GM21528 (cell line): ENCODE data around the gene STK39.

ENCODE experiments used
- ATAC-seq: cut with Tn5 transposase; IDR thresholded peaks from one replicate; pipeline ENCODE4 v1.9.1; 2021; ENCODE audit warnings: mild to moderate bottlenecking, moderate library complexity; ENCODE audit not compliant: unreplicated experiment, low FRiP score

The STK39 gene

GRCh38 chr2:168059758-168060157 is 187.6 kb downstream of the STK39 start:
- no peak for ATAC-seq

DNA sequence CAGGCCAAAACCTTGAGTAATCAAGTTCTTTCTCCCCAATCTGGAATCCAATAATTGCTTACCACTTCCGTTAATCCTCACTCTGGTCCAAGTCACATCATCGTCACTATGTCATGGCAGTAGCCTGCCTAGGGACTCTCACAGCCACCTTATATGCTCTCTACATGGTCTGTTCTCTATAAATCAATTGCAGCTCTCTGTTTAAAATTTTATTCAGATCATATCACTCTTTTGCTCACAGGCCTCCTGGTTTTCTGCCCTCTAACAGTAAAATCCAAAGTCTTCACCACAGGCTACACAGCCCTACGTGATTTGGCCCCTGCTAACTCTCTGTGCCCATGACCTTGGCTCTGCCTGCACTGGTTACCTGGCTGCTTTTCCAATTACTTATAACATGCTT is 188.7 kb downstream of the STK39 start:
- no peak for ATAC-seq

DNA sequence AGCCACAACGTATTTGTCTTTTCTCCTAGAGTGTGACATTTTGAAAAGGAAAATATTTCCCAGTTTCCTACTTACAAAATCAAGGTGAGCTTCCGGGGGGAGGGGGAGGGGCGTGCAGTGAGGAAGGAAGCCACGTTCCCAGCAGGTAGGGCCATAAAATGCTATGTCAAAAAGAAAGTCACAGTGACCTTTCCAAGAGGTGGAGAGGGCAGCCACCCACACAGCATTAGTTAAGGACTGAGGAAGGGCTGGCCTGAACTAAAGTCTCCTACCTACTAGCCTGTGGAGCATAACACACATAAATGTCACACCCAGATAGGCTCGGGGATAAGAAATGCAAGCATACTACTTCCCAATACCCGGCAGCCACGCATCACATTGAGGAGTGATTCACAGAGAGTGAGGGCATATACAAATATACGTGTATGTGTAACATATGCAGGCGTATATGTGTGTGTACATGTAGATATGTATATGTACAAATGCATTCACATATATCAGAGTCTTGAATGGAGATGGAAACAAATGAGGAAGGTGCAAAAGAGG is 191.1 kb downstream of the STK39 start:
- no peak for ATAC-seq

DNA sequence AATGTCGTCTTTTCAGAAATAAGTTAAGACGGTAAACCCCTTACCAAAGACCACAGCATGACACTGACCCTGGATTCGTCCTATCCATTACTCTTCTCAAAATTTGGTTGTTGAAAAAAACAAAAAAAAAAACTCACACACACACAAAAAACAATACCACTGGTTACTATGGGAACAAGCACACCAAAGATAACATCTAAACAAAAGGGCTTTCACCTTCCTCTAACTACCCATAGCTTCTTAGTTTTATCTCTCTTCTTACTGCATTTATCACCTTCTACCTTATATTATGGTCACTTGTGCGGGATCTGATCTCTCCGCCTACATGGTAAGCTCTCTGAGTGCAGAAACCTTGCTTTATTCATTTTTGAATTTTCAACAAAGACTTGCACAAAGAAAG is 192.7 kb downstream of the STK39 start:
- ATAC-seq, result no peak

DNA sequence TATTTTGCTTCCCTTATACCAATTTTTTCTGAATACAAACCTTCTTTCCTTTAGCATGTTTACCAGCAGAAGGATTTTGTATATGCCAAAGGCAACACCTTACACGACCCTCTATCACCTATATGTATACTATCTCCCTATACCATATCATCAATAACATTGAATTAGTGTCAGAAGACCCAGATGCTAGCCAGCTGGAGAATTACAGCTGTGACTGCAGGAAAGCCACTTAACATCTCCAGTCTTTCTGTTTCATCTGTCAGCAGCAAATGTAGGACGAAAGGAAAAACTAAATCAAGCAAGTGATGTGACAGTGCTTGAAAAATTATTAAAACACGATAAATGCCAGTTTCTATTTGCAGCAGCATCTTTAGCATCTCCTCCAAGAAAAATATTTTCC is 193.7 kb downstream of the STK39 start:
- no peak for ATAC-seq

- ATAC-seq, result no peak
These were observed 194.6 kb downstream of the STK39 start for GRCh38 chr2:168052773-168053172.

DNA sequence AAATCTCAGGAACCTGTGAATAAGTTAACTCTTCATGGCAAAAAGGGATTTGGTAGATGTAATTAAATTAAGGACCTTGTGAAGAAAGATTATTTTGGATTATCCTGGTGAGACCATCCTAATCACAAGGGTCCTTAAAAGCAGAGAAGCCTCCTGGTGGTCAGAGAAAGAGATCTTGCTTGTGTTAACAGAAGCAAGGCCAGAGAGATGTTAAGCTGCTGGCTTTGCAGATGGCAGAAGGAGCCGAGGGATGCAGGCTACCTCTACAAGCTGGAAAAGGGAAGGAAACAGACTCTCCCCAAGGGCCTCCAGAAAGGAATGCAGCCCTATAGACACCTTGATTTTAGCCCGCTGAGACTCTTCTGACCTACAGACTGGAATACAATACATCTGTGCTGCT is 197.0 kb downstream of the STK39 start:
- ATAC-seq, result no peak

DNA sequence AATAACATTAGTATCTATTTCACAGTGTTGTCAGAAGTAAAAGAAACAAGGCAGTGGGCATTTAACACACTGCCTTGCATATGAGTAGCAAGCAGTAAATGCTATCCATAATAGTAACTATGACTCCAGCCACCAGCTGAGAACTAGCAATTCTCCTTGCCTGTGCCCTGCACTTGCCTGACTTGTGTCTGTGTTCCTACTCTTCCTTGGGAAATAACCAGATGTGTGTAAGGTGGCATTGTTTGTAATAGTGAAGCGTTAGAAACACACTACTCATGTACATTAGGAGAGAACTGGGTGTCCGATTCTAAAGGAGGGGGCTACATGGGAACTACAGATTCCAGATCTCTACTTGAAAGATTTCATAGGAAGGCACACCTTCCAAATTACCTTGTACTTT is 197.8 kb downstream of the STK39 start:
- no peak for ATAC-seq

- no peak for ATAC-seq
These were observed 200.2 kb downstream of the STK39 start for GRCh38 chr2:168047091-168047690.

DNA sequence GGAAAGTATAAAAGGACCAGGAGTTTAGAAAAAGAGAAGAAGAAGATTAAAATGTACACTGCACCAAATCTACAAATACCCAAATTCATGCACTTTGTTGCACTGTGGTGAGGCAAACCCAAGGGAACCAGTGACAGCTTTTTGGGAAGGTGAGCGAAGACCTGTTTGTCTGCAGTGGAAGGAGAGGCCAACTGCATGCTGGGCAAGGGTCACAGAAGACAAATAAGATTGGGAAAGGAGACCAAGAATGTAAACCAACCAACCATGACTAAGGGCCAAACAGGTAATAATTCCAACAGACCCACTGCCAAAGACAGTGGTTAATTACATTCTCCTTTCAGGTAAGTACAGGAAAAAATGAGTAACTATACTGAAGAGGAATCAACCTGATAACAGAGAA is 202.8 kb downstream of the STK39 start:
- no peak for ATAC-seq

DNA sequence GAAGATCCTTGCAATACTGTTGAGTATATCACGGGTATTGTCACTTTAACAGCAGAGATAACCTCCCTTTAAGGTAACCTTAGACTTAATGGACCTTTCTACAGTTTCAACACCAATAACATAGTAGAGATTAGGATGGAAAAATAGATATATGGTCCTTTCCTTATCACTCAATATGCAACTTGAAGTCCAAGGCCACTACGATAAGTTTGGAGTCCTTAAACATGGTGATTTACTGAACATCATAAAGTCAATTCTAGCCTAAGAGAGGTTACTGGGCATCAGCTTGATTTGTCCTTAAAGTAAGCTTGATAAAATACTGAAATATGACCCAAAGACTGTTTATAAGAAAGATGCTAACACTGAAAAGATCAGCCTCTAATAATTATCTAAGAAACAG is 203.2 kb downstream of the STK39 start:
- ATAC-seq, result no peak

DNA sequence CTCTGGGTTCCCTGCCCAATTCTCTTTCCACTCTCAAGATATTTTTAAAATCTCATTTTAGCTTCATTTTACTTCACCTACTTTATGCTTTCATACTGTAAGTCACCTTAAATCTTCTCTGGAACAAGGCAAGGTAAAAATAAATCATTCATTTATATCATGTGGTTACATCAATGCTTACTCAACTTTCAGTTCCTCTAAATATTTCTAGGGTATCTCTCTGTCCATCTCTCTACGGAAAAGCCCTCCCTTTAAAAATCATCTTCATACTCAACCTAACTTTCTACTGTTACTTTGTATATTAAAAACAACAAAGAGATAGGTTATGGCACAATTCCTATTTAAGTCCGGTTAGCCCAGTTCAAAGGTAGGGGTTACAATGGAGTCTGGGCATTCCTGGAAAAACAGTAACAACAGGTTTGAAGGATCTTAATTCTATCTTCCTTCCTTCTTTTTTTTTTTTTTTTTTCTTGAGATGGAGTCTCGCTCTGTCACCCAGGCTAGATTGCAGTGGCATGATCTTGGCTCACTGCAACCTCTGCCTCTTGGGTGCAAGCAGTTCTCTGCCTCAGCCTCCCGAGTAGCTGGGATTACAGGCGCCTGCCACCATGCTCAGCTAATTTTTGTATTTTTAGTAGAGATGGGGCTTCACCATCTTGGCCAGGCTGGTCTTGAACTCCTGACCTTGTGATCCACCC is 205.1 kb downstream of the STK39 start:
- peak; percentile 96 for ATAC-seq

DNA sequence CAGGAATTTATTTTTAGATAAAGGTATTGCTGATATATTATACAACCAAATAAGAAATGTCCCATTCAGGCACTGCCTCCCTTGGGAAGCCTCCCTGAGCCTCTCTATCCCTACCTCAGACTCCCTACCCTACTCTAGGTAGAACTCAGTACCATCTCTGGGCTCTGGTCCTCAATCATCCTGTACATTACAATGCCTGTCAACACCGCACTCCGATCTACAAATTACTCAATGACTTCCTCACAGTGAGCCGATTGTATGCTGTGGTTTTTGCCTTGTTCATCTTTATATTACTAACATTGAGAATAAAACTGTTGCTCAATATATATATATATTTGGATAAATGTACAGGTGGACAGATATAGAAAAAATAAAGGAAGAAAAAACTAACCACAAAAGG is 207.5 kb downstream of the STK39 start:
- ATAC-seq, result no peak

- no peak for ATAC-seq
These were observed 209.6 kb downstream of the STK39 start for GRCh38 chr2:168037778-168038177.

DNA sequence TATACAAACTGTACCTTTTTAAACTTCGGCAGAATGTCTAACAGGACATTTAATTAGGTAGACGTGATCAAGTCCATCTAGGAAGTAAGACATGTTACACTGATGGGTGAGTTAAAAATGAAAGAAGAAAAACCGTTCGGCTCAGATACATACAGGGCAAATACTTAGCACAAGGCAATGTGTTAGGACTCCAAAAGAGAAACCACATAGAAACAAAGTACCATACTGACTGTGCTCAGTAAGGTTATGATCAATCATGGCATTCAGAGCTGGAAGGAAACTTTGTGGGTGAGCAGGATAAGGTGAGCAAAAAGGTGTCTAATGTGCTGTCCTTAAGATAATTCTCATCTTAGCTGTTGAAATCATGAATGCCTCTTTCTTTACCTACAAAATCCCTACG is 211.9 kb downstream of the STK39 start:
- peak; percentile 49 for ATAC-seq

- no peak for ATAC-seq
These were observed 212.8 kb downstream of the STK39 start for GRCh38 chr2:168034616-168035015.

DNA sequence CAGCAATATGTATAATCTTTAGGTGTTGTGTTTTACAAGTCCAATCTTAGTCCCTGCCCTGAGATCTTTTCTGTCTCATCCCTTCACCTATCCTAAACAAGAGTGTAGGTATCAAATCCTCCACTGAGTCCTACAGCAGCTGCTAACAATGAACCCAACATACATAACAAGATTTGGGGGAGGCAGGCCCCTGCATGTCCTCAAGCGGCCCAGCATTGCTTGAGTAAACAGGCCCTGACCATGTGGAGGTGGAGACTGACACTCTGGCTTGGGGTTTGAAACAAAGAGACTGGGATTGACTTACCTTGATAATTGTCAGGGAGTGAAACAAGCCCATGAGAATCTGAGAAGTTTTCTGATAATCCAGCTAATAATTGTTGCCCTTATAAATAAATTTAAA is 213.4 kb downstream of the STK39 start:
- ATAC-seq, result no peak

- no peak for ATAC-seq
These were observed 215.3 kb downstream of the STK39 start for GRCh38 chr2:168032091-168032490.

GRCh38 chr2:168030862-168031624 is 216.4 kb downstream of the STK39 start:
- ATAC-seq, result peak; percentile 72

- no peak for ATAC-seq
These were observed 218.3 kb downstream of the STK39 start for GRCh38 chr2:168029071-168029470.

- no peak for ATAC-seq
These were observed 219.0 kb downstream of the STK39 start for GRCh38 chr2:168028362-168028761.
